B cell (primary cell): ENCODE results near the gene PTPN1. TPM values are rescaled to one million over a fixed set of nuclear protein-coding genes. Genes with fewer than 3 reads are reported as not detected.

Experiments used
- ATAC-seq: fragments of 200-7000 bp; cut with Tn5 transposase; one replicate; pipeline ENCODE4 v1.10.0; 2021; ENCODE audit warnings: low read depth, mild to moderate bottlenecking, moderate number of reproducible peaks, moderate library complexity
- CTCF ChIA-PET: fragments of 350-600 bp; sonication (Branson Sonifier 250); formaldehyde crosslinking; loops from one replicate; lab custom pipeline; 2021; ENCODE audit warnings: antibody characterized with exemption, inconsistent platforms; lab: Charles Lee
- POLR2A ChIA-PET: fragments of 350-600 bp; sonication (Branson Sonifier 250); formaldehyde crosslinking; loops from one replicate; lab custom pipeline; 2021; ENCODE audit warnings: antibody characterized with exemption; lab: Charles Lee
- DNase-seq: peaks from one replicate; pipeline ENCODE4 v3.0.0; 2013
- H2AFZ ChIP-seq: 2 replicates; pipeline ENCODE4 v1.6.1; 2012; ENCODE audit warnings: mild to moderate bottlenecking, low read depth, low read length; ENCODE audit not compliant: insufficient read depth, poor library complexity, severe bottlenecking
- H3K27ac ChIP-seq, 2 donors: 1 replicate in 1 of 2; 2 replicates in 1 of 2; pipeline ENCODE4 v1.5.1; 2012 to 2013; ENCODE audit warnings: low read length in 2 of 2, mild to moderate bottlenecking in 2 of 2, moderate library complexity in 1 of 2
- H3K27me3 ChIP-seq, 4 experiments: fragments of 200-600 bp in 1 of 4; sonication (generic) in 1 of 4; replicated peaks in 1 of 4; 1 replicate in 2 of 4; 2 replicates in 2 of 4; pipeline versions ENCODE4 v1.6.1 to v1.7.0; 2013 to 2016; ENCODE audit warnings: low read length in 3 of 4, mild to moderate bottlenecking in 2 of 4, mixed read lengths in 1 of 4, moderate library complexity in 1 of 4; ENCODE audit not compliant: insufficient read depth in 4 of 4, control insufficient read depth in 3 of 4; ENCODE audit errors: control extremely low read depth in 1 of 4
- H3K36me3 ChIP-seq, 2 experiments: replicated peaks in 1 of 2; 1 replicate in 1 of 2; 2 replicates in 1 of 2; pipeline versions ENCODE4 v1.6.1 to v1.7.1; 2013; ENCODE audit warnings: low read length in 1 of 2; ENCODE audit not compliant: insufficient read depth in 2 of 2, control insufficient read depth in 1 of 2; ENCODE audit errors: control extremely low read depth in 1 of 2, extremely low read depth in 1 of 2
- H3K4me1 ChIP-seq, 2 donors: fragments of 200-600 bp in 1 of 2; sonication (generic) in 1 of 2; 1 replicate in 1 of 2; 2 replicates in 1 of 2; pipeline versions ENCODE4 v1.5.1 to v1.6.1; 2013 to 2017; ENCODE audit warnings: low read length in 2 of 2; ENCODE audit not compliant: control insufficient read depth in 2 of 2, insufficient read depth in 2 of 2
- H3K4me2 ChIP-seq: replicated peaks from 2 replicates; pipeline ENCODE3; 2012; ENCODE audit warnings: mild to moderate bottlenecking, low read depth, low read length; ENCODE audit not compliant: poor library complexity, severe bottlenecking
- H3K4me3 ChIP-seq, 5 experiments: fragments of 200-600 bp in 1 of 5; sonication (generic) in 1 of 5; 1 replicate in 3 of 5; 2 replicates in 2 of 5; pipeline versions ENCODE4 v1.5.1 to v1.7.0; 2011 to 2016; ENCODE audit warnings: low read length in 4 of 5, mild to moderate bottlenecking in 4 of 5, low read depth in 2 of 5, control low read depth in 1 of 5, moderate library complexity in 1 of 5; ENCODE audit not compliant: insufficient read depth in 1 of 5; ENCODE audit errors: control extremely low read depth in 1 of 5, extremely low read depth in 1 of 5
- H3K79me2 ChIP-seq: fragments of 200-600 bp; sonication (generic); one replicate; pipeline ENCODE4 v1.6.0; 2016; ENCODE audit warnings: low read length; ENCODE audit not compliant: control insufficient read depth, insufficient read depth
- H3K9ac ChIP-seq: fragments of 200-600 bp; sonication (generic); 2 replicates; pipeline ENCODE4 v1.6.1; 2017; ENCODE audit warnings: mild to moderate bottlenecking, low read length, moderate library complexity
- H3K9me3 ChIP-seq, 3 donors: one replicate each; pipeline versions ENCODE4 v1.6.1 to v1.7.1; 2013; ENCODE audit warnings: low read length in 2 of 3; ENCODE audit not compliant: control insufficient read depth in 2 of 3, insufficient read depth in 1 of 3; ENCODE audit errors: control extremely low read depth in 1 of 3
- H4K20me1 ChIP-seq: 2 replicates; pipeline ENCODE4 v1.6.0; 2012; ENCODE audit warnings: mild to moderate bottlenecking, low read length; ENCODE audit not compliant: insufficient read depth, control insufficient read depth, poor library complexity, severe bottlenecking
- H3K27ac Mint-ChIP-seq: one replicate; pipeline ENCODE4 v1.8.0; 2021; ENCODE audit warnings: mixed read lengths
- H3K27me3 Mint-ChIP-seq: one replicate; pipeline ENCODE4 v1.8.0; 2021; ENCODE audit warnings: mixed read lengths
- H3K4me1 Mint-ChIP-seq: one replicate; pipeline ENCODE4 v1.8.0; 2021; ENCODE audit warnings: mixed read lengths
- H3K4me3 Mint-ChIP-seq: one replicate; pipeline ENCODE4 v1.8.0; 2021; ENCODE audit warnings: mixed read lengths
- H3K9me3 Mint-ChIP-seq: one replicate; pipeline ENCODE4 v1.8.0; 2022; ENCODE audit warnings: mixed read lengths; ENCODE audit not compliant: insufficient read depth
- CTCF ChIP-seq: fragments of 200-600 bp; IDR thresholded peaks from one replicate; pipeline ENCODE4 v1.8.0; 2022; ENCODE audit warnings: antibody characterized with exemption, mild to moderate bottlenecking
- EZH2 ChIP-seq: IDR thresholded peaks from 2 replicates; pipeline ENCODE4 v1.6.1; 2012; ENCODE audit warnings: borderline replicate concordance, low read depth, mild to moderate bottlenecking, moderate library complexity, low read length; ENCODE audit not compliant: insufficient read depth, poor library complexity, severe bottlenecking
- WGBS: methylation state at CpG from one replicate; pipeline ENCODE4 v1.1.5; 2013; ENCODE audit warnings: missing lambda C conversion rate; ENCODE audit not compliant: insufficient coverage; 5-methylcytosine and 5-hydroxymethylcytosine counted together
- intact Hi-C: fragments of 100-400 bp; cut with micrococcal nuclease; formaldehyde crosslinking; loops from one replicate; pipeline ENCODE4 v1.10.0; 2022
- polyA plus RNA-seq: library from polyadenylated mRNA; depleted of rRNA; stranded (reverse); fragments of >200 nt; gene quantifications from 2 replicates; pipeline ENCODE4 v1.2.3, GENCODE V29; 2012
- total RNA-seq, 2 donors: library from RNA; stranded (reverse); fragments of 120-200 nt in 1 of 2; gene quantifications; 1 replicate in 1 of 2; 2 replicates in 1 of 2; pipeline versions ENCODE4 v1.2.3 to v1.2.4, GENCODE V29; 2013 to 2022

PTPN1 gene
- total and polyA plus RNA-seq, 2 donors (not counting 1 experiment from before 2014, with no cell fraction given), result 77.4 to 134 TPM

- Mint-ChIP-seq H3K27ac (peak overlapping the region; percentile 50), H3K4me3 (no peak overlapping the region), H3K4me1 (peaks cover 12% of the 10 kb centered on the region), H3K27me3 (no peaks in the 10 kb centered on the region), H3K9me3 (no peaks in the 10 kb centered on the region)
- H3K4me3 ChIP-seq, result no peak overlapping the region
- no peak overlapping the region for H2AFZ ChIP-seq
- TF ChIP-seq EZH2, result no peak
- peak; percentile 98 for TF ChIP-seq CTCF
- no peak overlapping the region for H3K4me2 ChIP-seq
- H3K27ac ChIP-seq, result no peak overlapping the region
- peaks cover 22% of the 10 kb centered on the region for H3K79me2 ChIP-seq
- intact Hi-C loops, result no loop called here
- peaks cover 4 to 9% of the 10 kb centered on the region in 2 donors for H3K4me1 ChIP-seq
- no peaks in the 10 kb centered on the region for H3K27me3 ChIP-seq
- peaks cover 9 to 58% of the 10 kb centered on the region in 2 experiments for H3K36me3 ChIP-seq
- H3K9me3 ChIP-seq, result no peaks in the 10 kb centered on the region
- ChIA-PET POLR2A (interaction anchor here (0.7 kb wide), 1 partner anchor 396 kb away, joined by 5 read pairs; no protein-coding TSS in a partner anchor), CTCF (interaction anchor here (0.6 to 5.9 kb wide), 24 partner anchors 9 to 695 kb away, joined by 3 to 69 read pairs (median 4); no protein-coding TSS in a partner anchor)
- H3K9ac ChIP-seq, result no peak overlapping the region
- DNase-seq (peak; percentile 79), ATAC-seq (peak; percentile 58)
- peaks cover 17% of the 10 kb centered on the region for H4K20me1 ChIP-seq
- WGBS, result 76% methylated on average over 11 of the region's 12 CpGs
These were observed 78.0 kb downstream of the PTPN1 start for GRCh38 chr20:50588034-50588736.
